ENCODE data around the gene LIPC.

LIPC gene

DNA sequence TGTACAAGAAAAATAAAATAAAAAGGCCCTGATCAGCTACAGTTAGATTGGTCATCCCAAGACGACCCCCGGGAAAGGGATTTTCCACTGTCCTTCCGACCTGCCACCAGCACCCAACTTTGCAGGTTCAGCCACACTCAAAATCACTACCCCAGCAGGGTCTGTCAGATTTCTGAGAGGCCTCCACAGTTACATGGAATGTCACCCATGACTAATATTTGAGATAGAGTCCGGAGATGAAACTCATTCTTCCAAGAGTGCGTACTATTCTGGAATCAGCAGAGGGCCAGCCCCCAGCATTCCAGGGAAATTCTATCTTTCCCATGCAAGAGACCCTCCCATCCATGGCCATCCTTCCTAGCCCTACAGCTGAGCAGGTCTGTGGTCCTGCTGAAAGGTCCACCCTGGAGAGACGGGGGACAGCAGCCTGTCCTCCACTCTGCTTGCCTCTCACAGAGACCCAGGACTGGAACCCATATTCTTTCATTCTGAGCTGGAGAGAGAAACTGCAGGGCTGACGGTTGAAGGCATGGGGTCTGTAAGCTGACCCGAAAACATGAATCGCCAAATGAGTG, 5.8 kb downstream of the LIPC start:
- no peak for DNase-seq

GRCh38 chr15:58438111-58438510, 6.3 kb downstream of the LIPC start:
- no peak for DNase-seq

GRCh38 chr15:58438956-58439355, 7.2 kb downstream of the LIPC start:
- DNase-seq, result peak; percentile 49

DNA sequence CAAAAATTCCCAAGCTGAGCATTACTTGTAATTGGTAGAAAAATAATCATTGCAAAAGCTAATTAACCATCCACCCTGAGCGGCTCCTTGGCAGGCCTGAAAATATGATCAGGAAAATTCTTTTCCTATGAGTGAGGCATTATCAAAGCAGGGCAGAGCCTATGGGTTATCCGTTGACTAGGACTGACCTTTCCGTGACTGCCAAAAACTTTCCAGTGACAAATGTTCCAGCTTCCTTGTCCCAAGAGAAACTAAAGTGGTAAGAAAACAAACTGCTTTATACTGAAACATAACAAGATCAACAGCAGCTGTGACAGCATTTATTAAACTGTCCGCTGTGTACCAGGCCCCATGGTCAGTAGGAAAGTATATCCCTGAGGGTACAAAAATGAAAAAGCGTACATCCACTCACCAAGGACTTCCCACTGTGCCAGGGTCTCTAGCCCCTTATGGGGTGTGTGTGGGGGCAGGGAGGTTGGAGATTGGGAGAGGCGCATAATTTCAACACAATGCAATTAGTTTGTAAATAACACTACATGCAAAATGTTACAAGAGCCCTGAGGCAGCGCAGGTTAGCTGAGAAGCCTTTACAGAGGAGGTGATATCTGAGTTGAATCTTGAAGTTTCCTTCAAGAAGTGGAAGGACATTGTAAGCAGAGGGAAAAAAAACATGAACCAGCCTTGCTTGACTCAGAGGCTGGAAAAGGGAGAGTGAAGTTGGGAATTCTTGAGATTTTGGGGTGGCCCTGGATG, 8.5 kb downstream of the LIPC start:
- no peak for DNase-seq

DNA sequence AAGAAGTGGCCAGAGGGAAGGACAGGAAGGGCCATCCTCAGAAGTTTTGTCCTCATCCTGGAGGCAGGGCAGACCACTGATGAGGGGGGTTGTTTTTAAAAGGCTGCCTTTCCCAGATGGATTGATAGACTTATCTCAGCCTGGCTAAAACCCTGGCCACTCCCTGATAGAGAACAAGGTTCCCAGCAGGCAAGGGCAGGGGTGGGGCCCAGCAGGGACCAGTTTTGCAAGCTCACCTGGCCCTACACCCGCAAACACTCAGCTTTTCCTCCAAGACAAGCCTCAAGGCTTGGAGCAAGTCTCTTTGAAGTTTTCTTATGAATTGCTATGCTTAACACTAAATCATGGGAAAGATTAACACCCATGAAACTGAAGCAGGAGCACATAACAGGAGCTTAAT, 9.1 kb downstream of the LIPC start:
- DNase-seq, result no peak

DNA sequence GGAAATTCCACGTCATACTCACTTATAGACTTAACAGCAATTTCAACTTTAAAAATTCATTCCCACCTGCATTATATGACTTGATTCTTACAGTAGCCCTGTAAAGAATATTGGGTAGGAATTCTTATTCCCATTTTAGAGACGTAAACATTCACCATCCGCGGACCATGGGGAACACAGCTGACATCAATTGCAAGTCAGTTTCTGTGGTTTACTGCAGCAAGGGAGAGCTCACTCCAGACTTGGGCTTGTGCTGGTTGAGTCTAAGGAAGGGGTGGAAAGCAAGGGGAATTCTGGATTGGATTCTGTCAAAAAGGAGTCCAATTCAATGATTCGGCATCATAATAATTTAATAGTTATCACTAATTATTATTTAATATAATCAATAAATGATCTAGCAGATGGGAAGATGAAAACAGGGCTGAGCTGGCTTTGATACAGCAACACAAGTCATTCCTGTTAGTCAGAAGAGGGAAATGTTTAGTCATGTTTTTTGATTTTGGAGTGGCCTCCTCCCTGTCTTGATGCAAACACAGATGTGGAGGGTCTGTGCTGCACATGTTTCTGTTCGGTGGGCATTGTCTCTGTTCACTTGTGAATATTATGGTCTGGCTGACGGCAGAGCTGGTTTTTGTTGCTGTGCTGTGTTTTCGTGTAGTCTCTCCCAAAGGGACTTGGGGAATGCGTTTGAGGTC, 9.7 kb downstream of the LIPC start:
- no peak for DNase-seq

GRCh38 chr15:58442122-58442521, 10.3 kb downstream of the LIPC start:
- no peak for DNase-seq

DNA sequence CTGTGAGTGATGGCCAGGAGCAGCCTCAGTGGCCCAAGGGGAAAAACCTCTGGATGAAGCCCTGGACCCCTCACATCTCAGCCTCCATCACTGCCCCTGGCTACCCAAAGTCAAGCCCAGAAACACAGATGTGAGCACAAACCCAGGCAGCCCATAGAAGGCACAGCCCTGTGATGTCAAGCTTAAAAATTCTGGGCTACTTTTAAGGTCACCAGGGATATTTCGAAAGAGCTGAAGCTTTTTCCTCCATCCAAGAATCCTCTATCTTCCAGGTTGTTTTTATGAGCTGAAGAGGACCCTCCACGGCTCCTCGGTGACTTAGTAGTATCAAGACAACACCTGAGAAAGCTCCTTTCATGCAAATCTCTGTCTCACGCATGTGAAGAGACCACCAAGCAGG, 11.5 kb downstream of the LIPC start:
- DNase-seq, result no peak

DNA sequence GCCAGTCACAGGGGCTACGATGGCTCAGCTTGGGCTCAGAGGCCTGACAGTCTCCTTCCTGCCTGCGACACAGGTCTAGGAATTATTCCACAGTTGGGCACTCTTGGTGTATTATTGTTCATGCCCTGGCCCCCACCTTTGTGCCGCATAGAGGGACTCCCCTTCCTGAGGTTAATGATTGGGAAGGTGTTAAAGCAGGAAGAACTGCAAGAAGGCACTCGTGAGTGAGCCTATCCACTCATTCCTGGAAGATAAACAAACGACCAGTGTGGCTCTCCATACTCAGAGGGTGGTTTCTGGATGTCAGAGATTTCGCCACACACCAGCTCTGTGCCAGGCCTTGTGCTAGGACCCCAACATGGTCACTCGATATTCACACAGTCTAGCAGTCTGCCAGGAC, 12.3 kb downstream of the LIPC start:
- DNase-seq, result no peak

DNA sequence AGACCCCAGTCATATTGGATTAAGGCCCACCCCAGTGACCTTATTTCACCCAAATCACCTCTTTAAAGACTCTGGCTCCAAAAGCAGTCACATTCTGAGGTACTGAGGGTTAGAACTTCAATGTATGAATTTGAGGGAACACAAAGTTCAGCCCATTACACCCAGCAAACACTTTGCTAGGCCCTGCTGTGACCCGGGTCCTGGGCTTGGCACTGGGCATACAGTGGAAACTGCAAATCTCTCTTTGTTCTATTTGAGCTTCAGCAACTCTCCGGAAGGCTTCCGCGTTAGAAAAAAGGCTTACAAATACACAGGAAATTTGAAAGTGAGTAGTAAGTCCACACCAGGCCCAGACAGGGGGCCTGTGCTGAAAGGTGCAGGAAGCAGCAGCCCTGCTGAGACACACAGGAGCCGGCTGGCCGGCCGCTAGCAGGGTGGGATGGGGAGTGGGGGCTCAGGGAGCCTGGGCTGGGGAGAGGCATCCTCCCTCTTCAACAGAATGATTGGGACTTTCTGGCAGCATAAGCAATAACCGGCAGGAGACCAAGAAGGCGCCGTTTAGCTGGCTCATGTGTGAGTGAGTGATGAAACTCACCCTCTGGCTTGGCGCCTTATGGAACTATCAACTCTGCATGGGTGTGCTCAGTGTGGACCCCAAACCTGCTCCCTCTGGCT, 13.0 kb downstream of the LIPC start:
- DNase-seq, result no peak

- no peak for DNase-seq
These were observed 14.1 kb downstream of the LIPC start for GRCh38 chr15:58445865-58446264.

GRCh38 chr15:58446521-58446920, 14.7 kb downstream of the LIPC start:
- DNase-seq, result no peak

DNA sequence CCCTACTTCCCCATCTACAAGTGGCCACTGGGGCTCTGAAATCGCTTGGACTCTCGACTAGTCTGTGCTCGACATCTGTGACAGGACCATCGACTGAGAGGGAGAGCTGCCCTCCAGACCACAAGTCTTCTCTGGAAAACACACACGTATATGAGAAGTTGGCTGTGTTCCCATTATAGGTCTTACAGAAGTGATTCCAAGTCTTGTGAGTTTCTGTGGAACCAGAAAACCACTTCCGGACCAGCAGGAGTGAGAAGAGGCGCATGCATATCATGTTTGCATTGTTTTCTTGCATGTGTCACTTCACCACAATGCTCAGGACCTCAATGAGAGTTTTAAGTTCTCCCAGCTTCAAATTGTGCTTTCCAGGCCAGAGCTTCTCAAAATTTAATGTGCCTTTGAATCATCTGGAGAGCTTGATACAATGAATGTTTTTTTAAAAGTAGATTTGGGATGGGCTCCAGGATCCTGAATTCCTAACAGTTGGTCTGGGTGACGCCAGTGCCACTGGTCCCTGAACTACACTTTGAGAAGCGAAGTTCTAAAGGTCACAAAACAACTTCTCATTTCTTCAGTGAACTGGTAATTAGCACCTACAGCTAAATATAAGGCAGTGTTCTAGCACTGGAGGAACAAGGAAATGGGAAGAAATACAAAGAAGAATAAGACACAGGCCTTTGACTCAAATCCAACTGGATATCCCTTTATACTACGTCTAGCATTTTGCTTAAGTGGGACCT, 15.7 kb downstream of the LIPC start:
- no peak for DNase-seq

DNA sequence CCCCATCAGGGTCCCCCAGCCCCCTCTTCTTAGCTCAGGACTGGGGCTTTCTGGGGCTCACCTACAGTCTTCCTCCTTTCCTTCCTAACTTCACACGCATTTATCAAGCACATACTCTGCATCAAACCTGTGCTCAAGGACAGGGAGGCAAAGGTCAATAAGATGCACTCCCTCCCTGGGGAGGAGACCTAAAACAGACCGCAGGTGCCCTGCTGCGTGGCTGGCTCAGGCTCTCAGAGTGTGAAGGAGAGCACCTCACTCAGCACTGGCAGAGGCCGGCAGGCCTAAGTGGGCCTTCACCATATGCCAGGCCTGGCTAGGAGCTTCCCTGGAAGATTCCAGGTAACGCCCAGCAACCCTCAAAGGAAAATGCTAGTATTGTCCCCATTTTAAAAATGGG, 16.5 kb downstream of the LIPC start:
- DNase-seq, result no peak

GRCh38 chr15:58448906-58449305, 17.1 kb downstream of the LIPC start:
- DNase-seq, result no peak

DNA sequence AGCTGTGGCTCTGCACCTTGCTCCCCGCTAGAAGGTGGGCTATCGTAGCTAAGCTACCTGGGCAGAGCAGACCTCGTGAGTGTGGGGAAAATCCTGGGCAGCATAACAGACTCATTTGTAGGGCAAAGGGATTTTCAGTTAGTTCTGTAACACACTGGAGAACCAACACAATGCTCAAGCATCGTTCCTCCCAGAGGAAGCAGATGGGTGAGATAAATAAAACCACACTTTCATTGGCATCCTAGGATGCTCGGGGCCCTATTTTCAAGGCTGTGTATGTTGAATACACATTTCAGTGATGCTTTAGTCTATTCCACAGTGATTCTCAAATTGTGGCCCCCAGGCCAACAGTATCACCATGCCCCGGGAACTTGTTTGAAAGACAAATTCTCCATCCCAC, 20.0 kb downstream of the LIPC start:
- DNase-seq, result no peak

- DNase-seq, result no peak
These were observed 21.0 kb downstream of the LIPC start for GRCh38 chr15:58452775-58453174.

GRCh38 chr15:58453931-58454793, 22.4 kb downstream of the LIPC start:
- no peak for DNase-seq

GRCh38 chr15:58454950-58455401, 23.2 kb downstream of the LIPC start:
- DNase-seq, result no peak

- DNase-seq, result no peak
These were observed 25.7 kb downstream of the LIPC start for GRCh38 chr15:58457466-58457965.

GRCh38 chr15:58458076-58458475, 26.3 kb downstream of the LIPC start:
- no peak for DNase-seq

DNA sequence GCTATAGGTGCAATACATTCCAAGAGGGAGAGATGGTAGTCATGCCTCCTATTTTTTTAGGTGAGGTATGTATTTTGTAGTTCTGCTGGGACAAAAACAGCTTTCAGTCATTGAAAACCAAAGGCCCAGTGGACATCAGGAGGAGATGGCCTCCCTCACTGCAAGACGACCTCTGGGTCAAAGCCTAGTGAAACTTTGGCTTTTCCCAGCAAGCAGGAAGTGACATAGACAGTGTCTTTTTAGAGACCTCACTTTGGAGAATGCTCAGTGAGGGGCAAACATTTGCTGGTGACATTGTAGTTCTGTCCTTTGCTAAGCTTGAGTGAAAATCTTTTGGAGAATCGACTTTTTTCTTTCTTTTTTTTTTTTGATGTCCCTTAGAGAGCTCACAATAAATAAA, 27.3 kb downstream of the LIPC start:
- DNase-seq, result no peak

Measured in CD4-positive, alpha-beta T cell treated with Interleukin-6 for 4 hours (primary cell).